HG03575 (cell line): ENCODE measurements around the gene SLC25A13.

Experiments used
- ATAC-seq: cut with Tn5 transposase; IDR thresholded peaks from one replicate; pipeline ENCODE4 v1.9.1; 2021; ENCODE audit not compliant: unreplicated experiment, insufficient number of reproducible peaks, low FRiP score; ENCODE audit errors: extremely low read depth

The SLC25A13 gene

GRCh38 chr7:96135241-96135640, 186.7 kb downstream of the SLC25A13 start:
- ATAC-seq = no peak

DNA sequence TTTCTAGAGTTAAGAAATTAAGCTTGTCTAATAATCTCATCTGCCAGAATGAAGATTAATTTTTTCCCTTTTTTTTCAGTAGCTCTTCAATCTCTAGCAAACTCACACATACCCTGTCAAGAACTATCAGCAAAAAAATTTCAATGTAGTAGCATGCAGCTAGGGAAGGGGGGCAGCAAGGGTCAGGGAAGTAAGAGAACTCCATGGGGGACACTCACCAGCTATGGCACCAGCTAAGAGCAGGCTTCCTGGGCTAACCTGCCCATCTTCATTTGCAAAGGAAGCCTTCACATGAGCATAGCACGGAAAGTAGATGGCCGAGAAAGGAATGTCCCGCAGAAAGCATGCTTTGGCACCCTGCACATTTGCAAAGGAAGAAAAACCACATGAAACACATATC, 190.4 kb downstream of the SLC25A13 start:
- ATAC-seq = no peak

GRCh38 chr7:96127746-96128145, 194.2 kb downstream of the SLC25A13 start:
- ATAC-seq = no peak

DNA sequence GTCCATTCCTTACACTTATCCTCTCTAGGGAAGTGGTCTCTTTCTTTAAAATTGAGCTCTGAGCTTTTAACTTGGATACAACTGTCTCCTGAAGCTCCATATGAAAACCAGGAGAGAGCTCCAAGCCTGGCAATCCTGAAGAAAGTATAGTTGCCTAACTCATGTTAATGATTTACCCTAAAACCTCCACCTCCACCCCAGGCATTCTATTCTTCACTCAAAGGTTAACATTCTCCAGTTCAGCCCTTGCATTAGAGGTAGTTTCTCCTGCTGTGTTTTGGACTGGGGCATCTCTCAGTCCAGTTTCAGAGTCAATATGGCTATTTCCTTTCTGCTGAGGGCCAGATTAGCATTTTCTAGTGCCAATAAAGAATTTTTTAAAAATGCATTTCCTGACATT, 195.5 kb downstream of the SLC25A13 start:
- no peak for ATAC-seq

- no peak for ATAC-seq
These were observed 199.2 kb downstream of the SLC25A13 start for GRCh38 chr7:96122746-96123145.

DNA sequence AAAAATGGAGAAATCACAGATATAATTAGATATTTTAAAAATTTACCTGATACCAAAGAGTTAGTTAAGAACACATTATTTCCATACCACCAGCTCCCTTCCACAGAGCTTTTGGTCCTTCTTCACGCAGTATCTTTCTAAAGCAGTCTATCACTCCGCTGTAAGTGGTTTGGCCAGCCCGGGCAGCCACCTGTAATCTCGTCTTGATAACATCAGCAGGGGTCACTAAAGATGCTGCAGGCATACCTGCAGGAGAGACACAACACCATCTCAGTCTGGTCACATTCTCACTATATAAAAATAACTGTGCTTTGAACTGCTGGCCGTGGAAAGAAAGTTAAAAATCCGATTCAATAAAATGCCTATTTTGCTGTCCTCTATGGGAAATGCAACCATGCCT, 200.1 kb downstream of the SLC25A13 start:
- no peak for ATAC-seq

DNA sequence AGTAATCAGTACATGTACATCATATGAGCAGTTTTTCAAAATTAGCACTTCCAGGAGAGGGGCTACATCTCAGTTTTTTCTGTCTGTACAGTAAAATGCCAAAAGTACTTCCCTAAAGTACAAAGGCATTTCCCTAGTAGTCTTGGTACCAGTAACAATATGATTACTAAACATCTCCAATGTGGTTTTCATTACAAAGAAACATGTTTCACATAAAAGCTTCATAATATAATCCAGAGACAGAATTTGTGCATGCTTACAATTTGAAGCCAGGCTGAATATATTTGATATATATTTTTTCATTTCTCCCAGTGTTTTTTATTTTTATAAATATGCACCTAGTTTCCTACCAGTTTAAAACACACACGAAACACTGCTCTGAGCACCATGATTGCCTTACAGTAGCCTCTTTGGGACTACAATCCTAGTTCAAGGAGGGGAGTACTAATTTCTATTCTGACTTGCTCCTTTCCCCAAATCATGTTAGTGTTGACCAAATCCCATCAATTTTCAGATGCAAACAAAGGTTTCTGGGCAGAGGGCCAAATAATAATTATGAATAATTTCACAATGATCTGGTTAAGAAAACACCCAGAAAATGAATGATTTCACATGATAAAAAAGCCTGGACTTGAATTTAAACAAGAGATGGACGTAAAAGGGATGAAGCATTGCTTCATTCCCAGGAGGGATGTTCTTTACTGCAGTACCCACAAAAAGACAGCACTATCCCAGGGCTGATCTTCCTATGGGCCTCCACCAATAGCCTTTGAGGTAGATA, 201.3 kb downstream of the SLC25A13 start:
- ATAC-seq = no peak

DNA sequence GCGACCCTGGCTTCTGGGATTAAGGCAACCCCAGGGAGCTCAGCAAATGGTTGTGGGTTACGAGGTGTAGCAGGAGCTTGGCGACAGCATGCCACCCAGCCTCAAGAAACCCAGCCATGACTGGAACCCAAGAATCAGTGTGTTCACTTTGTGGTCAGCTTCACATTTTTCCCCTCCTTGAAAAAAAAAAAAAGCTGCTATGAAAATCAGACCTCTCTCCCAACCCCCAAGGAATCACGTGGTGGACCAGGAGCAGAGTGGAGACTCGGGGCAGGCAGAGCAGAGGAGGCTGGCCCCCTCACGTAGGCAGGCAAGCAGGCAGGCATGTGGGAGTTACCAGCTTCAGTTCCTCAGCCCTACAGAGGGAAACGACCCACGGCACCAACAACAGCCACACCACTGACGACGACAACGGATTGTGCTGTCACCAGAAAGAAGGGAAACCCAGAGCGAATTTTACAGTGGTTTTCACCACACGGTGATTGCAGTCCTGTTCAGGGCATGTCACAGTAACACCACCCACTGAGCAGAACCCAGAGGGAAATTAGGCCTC, 203.4 kb downstream of the SLC25A13 start:
- no peak for ATAC-seq

GRCh38 chr7:96116173-96116572, 205.7 kb downstream of the SLC25A13 start:
- ATAC-seq = no peak

DNA sequence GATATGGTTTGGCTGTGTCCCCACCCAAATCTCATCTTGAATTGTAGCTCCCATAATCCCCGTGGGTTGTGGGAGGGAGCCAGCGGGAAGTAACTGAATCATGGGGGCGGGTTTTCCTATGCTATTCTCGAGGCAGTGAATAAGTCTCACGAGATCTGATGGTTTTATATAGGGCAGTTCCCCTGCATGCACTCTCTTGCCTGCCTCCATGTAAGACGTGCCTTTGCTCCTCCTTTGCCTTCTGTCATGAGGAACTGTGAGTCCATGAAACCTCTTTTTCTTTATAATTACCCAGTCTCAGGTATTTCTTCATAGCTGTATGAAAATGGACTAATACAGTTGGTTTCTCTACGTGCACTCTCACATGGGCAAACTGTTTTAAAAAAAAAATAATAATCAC, 207.7 kb downstream of the SLC25A13 start:
- ATAC-seq = no peak

DNA sequence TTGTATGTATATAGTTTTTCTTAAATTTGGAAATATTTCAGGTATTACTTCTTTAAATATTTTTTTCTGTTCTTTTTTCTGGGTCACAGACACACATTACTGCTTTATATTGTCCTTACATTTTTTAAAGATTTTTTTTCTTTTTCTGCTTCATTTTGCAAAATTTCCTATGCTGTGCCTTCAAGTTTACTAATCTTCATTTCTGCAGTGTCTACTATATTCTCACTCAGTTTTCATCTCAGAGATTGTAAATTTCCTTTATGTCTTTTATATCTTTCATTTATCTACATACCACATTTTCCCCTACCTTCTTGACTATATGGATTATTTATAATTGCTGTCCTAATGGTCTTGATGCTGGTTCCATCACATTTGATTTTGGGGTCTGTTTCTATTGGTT, 210.5 kb downstream of the SLC25A13 start:
- no peak for ATAC-seq

DNA sequence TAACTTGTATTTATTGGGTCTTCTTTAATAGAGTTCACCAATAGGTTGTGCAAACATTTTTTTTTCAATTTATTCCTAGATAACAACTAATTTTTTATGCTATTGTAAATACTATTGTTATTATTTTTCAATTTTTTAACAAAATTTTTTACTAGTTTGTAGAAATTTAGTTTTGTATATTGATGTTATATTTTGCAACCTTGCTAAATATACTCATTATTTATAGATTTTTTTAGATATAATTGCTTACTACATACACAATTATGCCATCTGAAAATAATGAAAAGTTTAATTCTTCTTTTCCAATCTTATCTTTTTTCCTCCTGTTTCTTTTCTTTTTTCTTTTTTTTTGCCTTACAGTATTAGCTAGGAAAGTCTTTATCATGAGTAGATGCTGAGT, 216.9 kb downstream of the SLC25A13 start:
- no peak for ATAC-seq

DNA sequence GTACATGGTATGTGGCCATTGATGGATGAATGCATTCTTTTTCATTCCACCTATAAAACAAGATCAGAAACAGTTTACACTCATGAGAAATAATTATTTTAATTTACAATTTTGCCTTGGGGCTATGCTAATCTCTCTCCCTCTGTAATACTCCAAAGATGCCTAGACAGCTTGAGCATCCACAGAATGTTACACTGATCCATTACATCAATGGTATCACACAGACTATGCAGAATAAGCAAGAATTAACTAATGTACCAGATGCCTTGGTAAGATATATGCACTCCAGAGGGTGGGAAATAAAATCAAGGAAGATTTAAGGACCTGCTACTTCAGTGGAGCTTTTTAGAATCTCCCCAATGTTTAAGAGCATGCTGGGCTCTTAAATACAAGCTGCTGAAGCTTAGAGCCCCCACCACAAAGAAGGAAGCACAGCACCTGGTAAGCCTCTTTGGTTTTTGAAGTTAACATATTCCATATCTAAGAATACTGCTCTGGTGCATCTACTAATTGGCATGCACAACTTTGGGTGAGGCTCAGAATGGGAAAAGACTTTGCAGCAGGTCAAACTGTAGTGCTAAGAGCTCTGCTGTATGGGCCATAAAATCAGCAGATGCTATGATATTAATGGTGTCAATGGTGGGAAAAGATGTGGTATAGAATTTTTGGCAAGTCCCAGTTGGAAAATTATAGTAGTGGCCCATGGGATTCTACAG, 219.6 kb downstream of the SLC25A13 start:
- ATAC-seq = no peak

DNA sequence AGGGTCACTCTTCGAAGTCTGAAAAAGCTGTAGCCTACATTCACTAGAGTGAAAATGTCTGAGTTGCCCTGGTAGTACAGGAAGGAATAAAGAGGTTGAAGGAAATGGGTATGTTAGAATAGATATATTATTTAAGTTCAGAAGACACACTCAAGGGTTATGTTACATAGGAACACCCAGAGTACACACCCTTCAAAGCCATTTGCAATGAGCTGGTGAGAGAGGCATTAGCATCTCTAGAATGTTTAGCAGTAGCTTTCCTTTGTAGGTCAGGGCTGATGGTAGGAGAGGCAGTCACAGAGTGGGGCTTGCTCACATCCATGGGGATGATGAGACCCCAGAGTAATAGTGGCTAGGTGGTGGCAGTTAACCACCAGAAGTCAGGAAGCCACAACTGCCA, 221.2 kb downstream of the SLC25A13 start:
- ATAC-seq = no peak

- ATAC-seq = no peak
These were observed 224.1 kb downstream of the SLC25A13 start for GRCh38 chr7:96097835-96098234.

GRCh38 chr7:96093435-96093834, 228.5 kb downstream of the SLC25A13 start:
- ATAC-seq = no peak

GRCh38 chr7:96090756-96091155, 231.1 kb downstream of the SLC25A13 start:
- ATAC-seq = no peak

DNA sequence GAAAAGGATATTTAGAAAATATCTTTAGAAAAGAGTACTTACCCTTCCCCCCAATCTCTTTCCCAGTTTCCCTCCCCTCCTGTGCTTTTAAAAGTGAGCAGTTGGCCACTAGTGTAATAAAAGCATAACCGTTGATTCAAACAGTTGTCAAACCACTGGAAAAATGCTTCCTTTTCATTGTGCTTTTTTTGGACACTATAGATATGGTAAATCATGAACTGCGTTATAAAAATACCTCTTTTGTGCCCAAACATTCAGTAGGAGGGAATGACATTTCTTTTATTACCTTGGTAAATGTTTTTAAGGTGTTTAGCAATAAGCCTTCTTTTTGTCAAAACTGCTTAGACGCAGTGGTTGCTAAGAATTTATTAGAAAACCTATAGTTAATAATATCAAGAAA, 232.4 kb downstream of the SLC25A13 start:
- no peak for ATAC-seq

DNA sequence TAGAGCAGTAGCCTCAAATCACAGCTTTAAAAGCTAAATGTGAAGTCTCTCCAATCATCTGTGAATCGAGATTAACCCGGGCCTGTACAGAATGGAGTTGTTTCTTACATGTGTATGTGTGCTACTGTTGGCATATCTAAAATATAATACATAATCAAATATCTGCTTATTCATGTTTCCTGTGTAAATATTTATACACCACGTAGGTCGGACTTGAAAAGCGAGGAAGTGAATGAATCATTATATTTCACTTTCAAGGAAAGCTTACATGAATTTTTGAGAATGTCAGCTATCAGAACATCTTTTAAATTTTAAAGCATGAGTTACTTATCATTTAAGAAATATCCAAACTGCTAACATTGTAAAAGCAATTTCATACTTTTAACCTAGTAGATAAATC, 233.3 kb downstream of the SLC25A13 start:
- ATAC-seq = no peak

- ATAC-seq = no peak
These were observed 235.9 kb downstream of the SLC25A13 start for GRCh38 chr7:96085953-96086352.
